ENCODE data around the gene SULT6B1. TPM values are rescaled to one million over a fixed set of nuclear protein-coding genes. Genes with fewer than 3 reads are reported as not detected.

Gene SULT6B1
- polyA plus RNA-seq, 4 donors, result not detected

DNA sequence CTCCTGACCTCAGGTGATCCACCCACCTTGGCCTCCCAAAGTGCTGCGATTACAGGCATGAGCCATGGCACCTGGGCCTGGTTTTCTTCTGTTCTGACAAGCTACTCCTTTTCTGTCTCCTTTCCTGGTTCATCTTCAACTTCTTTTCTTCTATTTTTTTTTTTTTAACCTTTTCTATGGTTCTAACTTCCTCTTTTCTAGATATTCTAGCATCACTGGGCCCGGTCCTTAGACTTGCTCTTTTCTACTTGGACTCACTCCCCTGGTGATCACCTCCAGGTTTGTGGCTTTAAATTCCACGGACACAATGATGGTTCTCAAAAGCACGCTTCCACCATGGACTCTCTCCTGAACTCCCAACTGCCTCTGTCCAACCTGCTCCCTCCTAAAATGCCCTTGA, 33.7 kb downstream of the SULT6B1 start:
- DNase-seq (ENCODE audit: low read depth in 4 of 4, low spot score in 3 of 4), result no peak

- DNase-seq (ENCODE audit: low read depth in 4 of 4, low spot score in 3 of 4), result no peak
Measured at GRCh38 chr2:37153224-37153623, 35.2 kb downstream of the SULT6B1 start.

GRCh38 chr2:37149626-37150322, 38.7 kb downstream of the SULT6B1 start:
- no peak for DNase-seq (ENCODE audit: low read depth in 4 of 4, low spot score in 3 of 4)

DNA sequence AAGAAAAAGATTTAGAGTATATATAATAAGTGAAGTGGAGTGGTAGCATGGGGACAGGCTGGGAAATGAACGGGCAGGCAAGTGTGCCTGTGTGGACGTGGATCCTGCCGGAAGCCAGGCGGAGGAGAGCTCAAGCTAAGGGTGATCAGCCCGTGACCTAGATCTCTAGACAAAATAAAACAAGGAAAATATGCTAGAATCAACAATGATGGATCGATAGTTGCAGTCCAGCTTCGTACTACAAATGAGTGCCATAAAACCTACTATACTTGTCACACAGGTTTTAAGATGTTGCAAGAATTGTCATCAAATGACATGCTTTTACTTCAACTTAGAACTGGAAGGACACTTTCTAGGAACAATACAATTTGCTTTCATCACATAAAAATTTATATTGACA, 40.1 kb downstream of the SULT6B1 start:
- DNase-seq (ENCODE audit: low read depth in 4 of 4, low spot score in 3 of 4), result no peak

DNA sequence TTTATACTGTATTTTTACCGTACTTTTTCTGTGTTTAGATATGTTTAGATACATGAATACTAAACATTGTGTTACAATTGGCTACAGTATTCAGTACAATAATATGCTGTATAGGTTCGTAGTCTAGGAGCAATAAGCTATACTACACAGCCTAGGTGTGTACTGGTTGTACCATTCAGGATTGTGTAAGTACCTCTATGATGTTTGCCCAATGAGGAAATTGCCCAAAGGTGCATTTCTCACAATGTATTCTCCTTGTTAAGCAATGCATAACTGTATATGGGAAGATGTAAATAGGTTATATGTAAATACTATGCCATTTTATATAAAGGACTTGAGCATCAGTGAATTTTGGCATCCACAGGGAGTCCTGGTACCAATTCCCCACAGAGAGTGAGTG, 42.4 kb downstream of the SULT6B1 start:
- DNase-seq (ENCODE audit: low read depth in 4 of 4, low spot score in 3 of 4), result no peak

GRCh38 chr2:37143974-37144373, 44.5 kb downstream of the SULT6B1 start:
- DNase-seq (ENCODE audit: low read depth in 4 of 4, low spot score in 3 of 4), result no peak

DNA sequence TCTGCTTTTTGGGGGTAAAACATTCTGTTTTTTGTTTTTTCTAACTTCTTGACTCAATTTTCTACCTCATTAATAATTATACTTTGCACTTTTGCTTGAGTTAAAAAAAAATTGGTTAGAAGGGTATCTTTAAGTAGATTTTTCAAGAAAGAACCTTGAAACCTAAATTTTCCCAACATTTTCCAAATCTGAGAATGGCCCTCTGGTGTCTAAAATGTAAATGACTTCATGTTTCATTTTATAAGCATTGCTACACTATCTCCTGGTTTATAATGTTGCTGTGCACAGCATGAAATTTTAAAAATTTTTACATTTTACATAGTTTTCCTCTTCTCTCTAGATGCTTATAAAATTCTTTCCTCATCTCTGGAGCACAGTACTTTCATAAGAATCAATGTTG, 45.9 kb downstream of the SULT6B1 start:
- DNase-seq (ENCODE audit: low read depth in 4 of 4, low spot score in 3 of 4), result no peak

GRCh38 chr2:37132914-37133313, 55.6 kb downstream of the SULT6B1 start:
- no peak for DNase-seq (ENCODE audit: low read depth in 4 of 4, low spot score in 3 of 4)

- no peak for DNase-seq (ENCODE audit: low read depth in 4 of 4, low spot score in 3 of 4)
Measured at GRCh38 chr2:37125416-37125815, 63.1 kb downstream of the SULT6B1 start.

GRCh38 chr2:37119157-37119556, 69.3 kb downstream of the SULT6B1 start:
- no peak for DNase-seq (ENCODE audit: low read depth in 4 of 4, low spot score in 3 of 4)

Other genes starting within 250 kb of the SULT6B1 start
- gene STRN, start 222.1 kb downstream of the SULT6B1 start, polyA plus RNA-seq (ENCODE audit: insufficient read length in 4 of 4), result 10 to 100 TPM; 18.8 to 25.1 (median 23.2) TPM
- 10 to 100 TPM; 20.3 to 23.8 (median 22.8) TPM for gene HEATR5B, start 104.3 kb downstream of the SULT6B1 start, polyA plus RNA-seq (ENCODE audit: insufficient read length in 4 of 4)
- 10 to 100 TPM in 3 of 4 donors, 1 to 10 TPM in 1; 8.7 to 11.5 (median 10.4) TPM for gene GPATCH11, start 104.2 kb downstream of the SULT6B1 start, polyA plus RNA-seq (ENCODE audit: insufficient read length in 4 of 4)
- 10 to 100 TPM; 29.5 to 39.7 (median 38.1) TPM for gene EIF2AK2, start 31.7 kb downstream of the SULT6B1 start, polyA plus RNA-seq (ENCODE audit: insufficient read length in 4 of 4)
- gene CEBPZOS, start 7.8 kb upstream of the SULT6B1 start, polyA plus RNA-seq (ENCODE audit: insufficient read length in 4 of 4), result 10 to 100 TPM; 49.8 to 68.2 (median 61.7) TPM
- 10 to 100 TPM; 70.7 to 89.1 (median 83.6) TPM for gene CEBPZ, start 42.9 kb upstream of the SULT6B1 start, polyA plus RNA-seq (ENCODE audit: insufficient read length in 4 of 4)
- 10 to 100 TPM; 20.8 to 27.7 (median 22.7) TPM for gene NDUFAF7, start 43.0 kb upstream of the SULT6B1 start, polyA plus RNA-seq (ENCODE audit: insufficient read length in 4 of 4)
- 10 to 100 TPM; 46.0 to 56.3 (median 54.1) TPM for gene PRKD3, start 136.2 kb upstream of the SULT6B1 start, polyA plus RNA-seq (ENCODE audit: insufficient read length in 4 of 4)
- 10 to 100 TPM; 12.3 to 16.5 (median 15.2) TPM for gene QPCT, start 156.0 kb upstream of the SULT6B1 start, polyA plus RNA-seq (ENCODE audit: insufficient read length in 4 of 4)